Epithelial cell of esophagus (primary cell): ENCODE data around the gene MAN2B1.
A peak's percentile ranks its signal among the peaks of the same experiment; 100 is the strongest.

ENCODE experiments used
- DNase-seq: peaks from one replicate; pipeline ENCODE4 v3.0.0; 2010; ENCODE audit warnings: low read depth
- H3K4me3 ChIP-seq: 2 replicates; pipeline ENCODE4 v1.5.1; 2011; ENCODE audit warnings: mild to moderate bottlenecking, low read length, control low read depth
- CTCF ChIP-seq: IDR thresholded peaks from 2 replicates; pipeline ENCODE4 v1.5.1; 2011; ENCODE audit warnings: low read depth, mild to moderate bottlenecking, low read length, control low read depth, inconsistent platforms; ENCODE audit not compliant: insufficient read depth; ENCODE audit errors: missing control alignments

Gene MAN2B1

GRCh38 chr19:12667731-12668302 is 1.3 kb upstream of the MAN2B1 start:
- H3K4me3 ChIP-seq, result peak overlapping the region; percentile 94
- no peak for TF ChIP-seq CTCF
- DNase-seq, result no peak

- peak overlapping the region; percentile 88 for H3K4me3 ChIP-seq
- no peak for DNase-seq
- TF ChIP-seq CTCF, result no peak
These were observed 774 bp downstream of the MAN2B1 start for GRCh38 chr19:12665671-12666264.

GRCh38 chr19:12665281-12665573 is 1.3 kb downstream of the MAN2B1 start:
- no peak for TF ChIP-seq CTCF
- no peak overlapping the region for H3K4me3 ChIP-seq
- no peak for DNase-seq

- H3K4me3 ChIP-seq, result no peak overlapping the region
- no peak for DNase-seq
- TF ChIP-seq CTCF, result no peak
These were observed 1.9 kb downstream of the MAN2B1 start for GRCh38 chr19:12664406-12665280.

GRCh38 chr19:12660980-12661379 is 5.6 kb downstream of the MAN2B1 start:
- DNase-seq, result no peak
- no peak overlapping the region for H3K4me3 ChIP-seq
- TF ChIP-seq CTCF, result no peak

GRCh38 chr19:12657966-12658365 is 8.6 kb downstream of the MAN2B1 start:
- no peak overlapping the region for H3K4me3 ChIP-seq
- no peak for DNase-seq
- no peak for TF ChIP-seq CTCF
